Gastroesophageal sphincter (tissue), 3 donors: Measurements from ENCODE around the gene GRB2.

Experiments
- POLR2A ChIP-seq, 2 donors: fragments of 450-650 bp; IDR thresholded peaks; one replicate each; pipeline ENCODE4 v1.6.1; 2017; ENCODE audit warnings: antibody characterized with exemption in 2 of 2, mild to moderate bottlenecking in 2 of 2, moderate library complexity in 1 of 2
- TF ChIP-seq, protein P1 (sequence below), 4 experiments: fragments of 200-600 bp in 2 of 4; fragments of 450-650 bp in 2 of 4; sonication (generic) in 1 of 4; IDR thresholded peaks; one replicate each; pipeline ENCODE4 v1.5.1; 2017 to 2019; ENCODE audit warnings: antibody characterized with exemption in 4 of 4, mild to moderate bottlenecking in 2 of 4, moderate library complexity in 2 of 4

DNA sequence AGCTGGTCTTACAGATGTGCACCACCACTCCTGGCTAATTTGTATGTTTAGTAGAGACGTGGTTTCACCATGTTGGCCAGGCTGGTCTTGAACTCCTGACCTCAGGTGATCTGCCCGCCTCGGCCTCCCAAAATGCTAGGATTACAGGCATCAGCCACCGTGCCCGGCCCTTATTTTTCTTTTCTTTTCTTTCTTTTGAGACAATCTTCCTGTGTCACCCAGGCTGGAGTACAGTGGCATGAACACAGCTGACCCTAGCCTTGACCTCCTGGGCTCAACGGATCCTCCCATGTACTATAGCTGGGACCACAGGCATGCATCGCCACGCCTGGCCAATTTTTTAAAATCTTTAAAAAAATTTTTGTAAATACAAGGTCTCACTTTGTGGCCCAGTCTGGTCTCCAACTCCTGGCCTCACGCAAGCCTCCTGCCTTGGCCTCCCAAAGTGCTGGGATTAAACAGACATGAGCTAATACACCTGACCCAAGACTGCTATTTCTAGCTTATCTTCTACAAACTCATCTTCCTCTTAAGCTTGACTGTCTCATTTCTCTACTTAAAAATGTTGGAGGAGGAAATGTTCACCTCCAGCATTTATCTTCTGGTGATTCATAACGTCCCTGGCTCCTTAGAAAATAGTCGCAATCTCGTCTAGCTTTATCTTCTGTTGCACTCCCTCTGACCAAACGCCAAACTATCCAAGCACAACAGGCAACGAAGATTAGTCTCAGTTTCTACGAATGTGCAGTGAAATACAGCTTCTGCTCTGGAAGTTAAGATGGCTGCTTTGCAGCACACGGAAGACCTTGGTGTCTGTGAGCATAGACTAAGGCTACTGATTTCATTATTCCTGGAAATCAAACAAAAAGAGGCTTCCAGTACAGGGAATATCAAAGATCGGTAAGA lies 42.7 kb upstream of the GRB2 start:
- no peak for TF ChIP-seq POLR2A (IDR thresholded peaks at IDR 0.05)
- TF ChIP-seq, protein P1, sequence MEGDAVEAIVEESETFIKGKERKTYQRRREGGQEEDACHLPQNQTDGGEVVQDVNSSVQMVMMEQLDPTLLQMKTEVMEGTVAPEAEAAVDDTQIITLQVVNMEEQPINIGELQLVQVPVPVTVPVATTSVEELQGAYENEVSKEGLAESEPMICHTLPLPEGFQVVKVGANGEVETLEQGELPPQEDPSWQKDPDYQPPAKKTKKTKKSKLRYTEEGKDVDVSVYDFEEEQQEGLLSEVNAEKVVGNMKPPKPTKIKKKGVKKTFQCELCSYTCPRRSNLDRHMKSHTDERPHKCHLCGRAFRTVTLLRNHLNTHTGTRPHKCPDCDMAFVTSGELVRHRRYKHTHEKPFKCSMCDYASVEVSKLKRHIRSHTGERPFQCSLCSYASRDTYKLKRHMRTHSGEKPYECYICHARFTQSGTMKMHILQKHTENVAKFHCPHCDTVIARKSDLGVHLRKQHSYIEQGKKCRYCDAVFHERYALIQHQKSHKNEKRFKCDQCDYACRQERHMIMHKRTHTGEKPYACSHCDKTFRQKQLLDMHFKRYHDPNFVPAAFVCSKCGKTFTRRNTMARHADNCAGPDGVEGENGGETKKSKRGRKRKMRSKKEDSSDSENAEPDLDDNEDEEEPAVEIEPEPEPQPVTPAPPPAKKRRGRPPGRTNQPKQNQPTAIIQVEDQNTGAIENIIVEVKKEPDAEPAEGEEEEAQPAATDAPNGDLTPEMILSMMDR (IDR thresholded peaks at IDR 0.05), result no peak
